Epithelial cell of proximal tubule (primary cell): Measurements from ENCODE around the gene OR2T33. TPM values are rescaled to one million over a fixed set of nuclear protein-coding genes. Genes with fewer than 3 reads are reported as not detected.
"Not testable (repeated sequence)": the region's sequence is repeated elsewhere in the genome, so short reads cannot be mapped to it uniquely, and the experiment has no call there.

Source experiments
- DNase-seq: peaks from one replicate; pipeline ENCODE4 v3.0.0-alpha.2; 2011; ENCODE audit warnings: low read depth
- H3K4me3 ChIP-seq: 2 replicates; pipeline ENCODE4 v1.5.1; 2011; ENCODE audit warnings: low read depth, mild to moderate bottlenecking, low read length
- CTCF ChIP-seq: conservative IDR thresholded peaks from 2 replicates; pipeline ENCODE4 v1.5.1; 2012; ENCODE audit warnings: low read depth, mild to moderate bottlenecking, low read length
- total RNA-seq: library from RNA; depleted of rRNA; stranded (reverse); fragments of >200 nt; gene quantifications from 2 replicates; pipeline ENCODE4 v1.2.3, GENCODE V29; 2015

Gene OR2T33
- total RNA-seq, 1 donor from 2014 or later: not detected

GRCh38 chr1:248268178-248268577 lies 9.6 kb downstream of the OR2T33 start:
- DNase-seq: no peak
- TF ChIP-seq CTCF: no peak
- H3K4me3 ChIP-seq: no peak overlapping the region

GRCh38 chr1:248259309-248259708 lies 18.5 kb downstream of the OR2T33 start:
- DNase-seq, H3K4me3 ChIP-seq: not testable (repeated sequence)

GRCh38 chr1:248243204-248243603 lies 34.6 kb downstream of the OR2T33 start:
- peak; percentile 81 for TF ChIP-seq CTCF
- peak; percentile 4 for DNase-seq
- H3K4me3 ChIP-seq: no peak overlapping the region

GRCh38 chr1:248239478-248239877 lies 38.3 kb downstream of the OR2T33 start:
- no peak for DNase-seq
- no peak for TF ChIP-seq CTCF
- no peak overlapping the region for H3K4me3 ChIP-seq

GRCh38 chr1:248231117-248231516 lies 46.7 kb downstream of the OR2T33 start, which contains the start of gene OR2M4:
TSS of gene OR2M4 (plus strand) at chr1:248231417. CDS start at chr1:248238929, 7,512 bp downstream.
- no peak for DNase-seq
- no peak within 1 kb of the TSS for H3K4me3 ChIP-seq
- TF ChIP-seq CTCF: no peak

- DNase-seq: no peak
- no peak for TF ChIP-seq CTCF
- no peak overlapping the region for H3K4me3 ChIP-seq
Measured at GRCh38 chr1:248229360-248229908, 48.3 kb downstream of the OR2T33 start.

GRCh38 chr1:248225537-248225936 lies 52.2 kb downstream of the OR2T33 start:
- DNase-seq: no peak
- H3K4me3 ChIP-seq: no peak overlapping the region
- no peak for TF ChIP-seq CTCF

Other genes starting within 250 kb of the OR2T33 start
- gene OR2L2, start 247.9 kb downstream of the OR2T33 start, total RNA-seq: not detected in 2 replicates
- not detected in 2 replicates for gene OR2L3, start 231.1 kb downstream of the OR2T33 start, total RNA-seq
- gene OR2L13, start 182.8 kb downstream of the OR2T33 start, total RNA-seq: not detected in 2 replicates
- not detected in 2 replicates for gene OR2M5, start 132.8 kb downstream of the OR2T33 start, total RNA-seq
- gene OR2M2, start 103.2 kb downstream of the OR2T33 start, total RNA-seq: not detected in 2 replicates
- not detected in 2 replicates for gene OR2M3, start 80.7 kb downstream of the OR2T33 start, total RNA-seq
- gene OR2M4, start 46.6 kb downstream of the OR2T33 start, total RNA-seq: not detected in 2 replicates
- not detected in 2 replicates for gene OR2T12, start 25.4 kb upstream of the OR2T33 start, total RNA-seq
- gene OR2M7, start 46.6 kb upstream of the OR2T33 start, total RNA-seq: not detected in 2 replicates
- gene OR14C36, start 70.8 kb upstream of the OR2T33 start, total RNA-seq: not detected in 2 replicates
- not detected in 2 replicates for gene OR2T4, start 83.7 kb upstream of the OR2T33 start, total RNA-seq
- not detected in 2 replicates for gene OR2T6, start 97.8 kb upstream of the OR2T33 start, total RNA-seq
- gene OR2T1, start 125.1 kb upstream of the OR2T33 start, total RNA-seq: not detected in 2 replicates
- gene OR2T2, start 167.7 kb upstream of the OR2T33 start, total RNA-seq: not detected in 2 replicates
- gene OR2T3, start 195.4 kb upstream of the OR2T33 start, total RNA-seq: not detected in 2 replicates
- not detected in 2 replicates for gene OR2T5, start 210.6 kb upstream of the OR2T33 start, total RNA-seq
- gene OR2G6, start 230.1 kb upstream of the OR2T33 start, total RNA-seq: not detected in 2 replicates